Calu3 (cell line): Measurements from ENCODE around the gene SSU72. TPM values are rescaled to one million over a fixed set of nuclear protein-coding genes. Genes with fewer than 3 reads are reported as not detected.

Experiments
- BruUV-seq: library from RNA; stranded (reverse); fragments of 400-500 nt; replicated peaks from 2 replicates; lab custom pipeline; 2021; lab: Mats Ljungman, UMichigan
- CTCF ChIA-PET: fragments of 300-600 bp; sonication (Branson Sonifier 250); formaldehyde crosslinking; loops from one replicate; lab custom pipeline; 2022; ENCODE audit warnings: antibody characterized with exemption; lab: Charles Lee
- DNase-seq: peaks from one replicate; pipeline ENCODE4 v3.0.0; 2022
- H3K27ac Mint-ChIP-seq: one replicate; pipeline ENCODE4 v1.8.0; 2022; ENCODE audit warnings: mixed read lengths; ENCODE audit not compliant: unreplicated experiment
- H3K27me3 Mint-ChIP-seq: one replicate; pipeline ENCODE4 v1.8.0; 2022; ENCODE audit warnings: mixed read lengths; ENCODE audit not compliant: unreplicated experiment
- H3K36me3 Mint-ChIP-seq: one replicate; pipeline ENCODE4 v1.8.0; 2022; ENCODE audit warnings: mild to moderate bottlenecking, moderate library complexity, mixed read lengths; ENCODE audit not compliant: insufficient read depth, unreplicated experiment
- H3K4me1 Mint-ChIP-seq: one replicate; pipeline ENCODE4 v1.8.0; 2022; ENCODE audit warnings: mild to moderate bottlenecking, low read depth, mixed read lengths; ENCODE audit not compliant: unreplicated experiment
- H3K4me3 Mint-ChIP-seq: one replicate; pipeline ENCODE4 v1.8.0; 2022; ENCODE audit warnings: mild to moderate bottlenecking, low read depth, moderate library complexity, mixed read lengths; ENCODE audit not compliant: unreplicated experiment
- H3K9me3 Mint-ChIP-seq: one replicate; pipeline ENCODE4 v1.8.0; 2022; ENCODE audit warnings: low read depth, mixed read lengths; ENCODE audit not compliant: unreplicated experiment
- CTCF ChIP-seq: fragments of 200-600 bp; IDR thresholded peaks from one replicate; pipeline ENCODE4 v1.8.0; 2022; ENCODE audit warnings: antibody characterized with exemption; ENCODE audit not compliant: unreplicated experiment
- intact Hi-C: fragments of 100-400 bp; cut with micrococcal nuclease; formaldehyde crosslinking; loops from one replicate; pipeline ENCODE4 v1.10.0; 2022; ENCODE audit not compliant: unreplicated experiment
- total RNA-seq: library from RNA; stranded (reverse); gene quantifications from 2 replicates; pipeline ENCODE4 v1.2.3, GENCODE V29; 2022

Gene SSU72
- total RNA-seq, 1 experiment from 2014 or later, result 105 TPM

- peaks cover 30% of the 10 kb centered on the region for H3K36me3 Mint-ChIP-seq
- TF ChIP-seq CTCF, result no peak
- CTCF ChIA-PET, result no interaction called here
- no peaks in the 10 kb centered on the region for H3K4me1 Mint-ChIP-seq
- H3K9me3 Mint-ChIP-seq, result no peaks in the 10 kb centered on the region
- no peak overlapping the region for H3K27ac Mint-ChIP-seq
- no peak overlapping the region for H3K4me3 Mint-ChIP-seq
- H3K27me3 Mint-ChIP-seq, result no peaks in the 10 kb centered on the region
- intact Hi-C loops, result no loop called here
- no TSS peak for BruUV-seq
- no peak for DNase-seq
These were observed 18.2 kb downstream of the SSU72 start for GRCh38 chr1:1556505-1556904.

DNA sequence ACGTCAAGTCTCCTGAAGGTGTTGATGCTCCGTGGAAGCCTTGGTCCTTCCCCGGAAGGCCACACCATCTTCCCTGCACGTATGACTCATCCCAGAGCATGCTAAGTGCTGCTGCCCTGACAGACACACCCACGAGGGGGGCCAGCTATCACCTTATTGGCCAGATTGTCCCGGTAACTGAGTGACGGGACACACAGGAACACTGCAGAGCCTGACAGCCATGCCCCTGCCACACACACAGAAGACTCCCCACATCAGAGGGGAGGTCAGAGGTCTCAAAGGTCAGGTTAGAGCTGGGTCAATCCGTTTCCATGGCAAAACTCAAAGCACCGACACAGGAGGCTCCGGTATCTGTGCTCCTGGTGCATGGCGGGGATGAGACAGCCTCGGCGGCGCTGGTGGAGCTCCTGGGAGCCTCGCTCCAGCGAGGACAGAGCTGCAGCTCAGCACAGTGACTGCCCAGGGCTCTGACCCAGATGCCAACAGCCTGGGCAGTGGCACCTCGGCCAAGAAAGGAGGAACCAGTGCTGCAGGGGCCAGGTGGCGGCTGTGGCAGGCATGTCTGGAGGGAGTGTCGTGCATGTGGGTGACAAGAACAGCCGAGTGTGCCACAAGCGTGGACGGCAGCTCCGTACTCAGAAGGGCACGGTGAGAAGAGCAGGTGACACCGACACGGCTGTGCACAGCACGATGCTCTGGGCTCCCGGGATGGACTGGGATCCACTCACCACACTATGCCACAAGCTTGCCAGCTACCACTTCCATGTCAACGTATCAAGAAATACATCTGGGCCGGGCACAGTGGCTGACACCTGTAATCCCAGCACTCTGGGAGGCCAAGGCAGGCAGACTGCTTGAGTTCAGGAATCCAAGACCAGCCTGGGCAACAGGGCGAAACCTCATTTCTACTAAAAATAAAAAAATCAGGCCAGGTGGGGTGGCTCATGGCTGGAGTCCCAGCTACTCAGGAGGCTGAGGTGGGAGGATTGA lies 19.4 kb downstream of the SSU72 start:
- CTCF ChIA-PET, result no interaction called here
- BruUV-seq, result no TSS peak
- Mint-ChIP-seq H3K36me3 (peaks cover 23% of the 10 kb centered on the region), H3K4me1 (no peaks in the 10 kb centered on the region), H3K27ac (no peak overlapping the region), H3K4me3 (no peak overlapping the region), H3K27me3 (no peaks in the 10 kb centered on the region), H3K9me3 (no peaks in the 10 kb centered on the region)
- no peak for TF ChIP-seq CTCF
- intact Hi-C loops, result no loop called here
- DNase-seq, result no peak

- no peaks in the 10 kb centered on the region for H3K9me3 Mint-ChIP-seq
- H3K27ac Mint-ChIP-seq, result no peak overlapping the region
- intact Hi-C loops, result no loop called here
- no peaks in the 10 kb centered on the region for H3K4me1 Mint-ChIP-seq
- DNase-seq, result no peak
- H3K27me3 Mint-ChIP-seq, result no peaks in the 10 kb centered on the region
- CTCF ChIA-PET, result no interaction called here
- peaks cover 23% of the 10 kb centered on the region for H3K36me3 Mint-ChIP-seq
- no TSS peak for BruUV-seq
- TF ChIP-seq CTCF, result no peak
- no peak overlapping the region for H3K4me3 Mint-ChIP-seq
These were observed 20.1 kb downstream of the SSU72 start for GRCh38 chr1:1554550-1554925.

DNA sequence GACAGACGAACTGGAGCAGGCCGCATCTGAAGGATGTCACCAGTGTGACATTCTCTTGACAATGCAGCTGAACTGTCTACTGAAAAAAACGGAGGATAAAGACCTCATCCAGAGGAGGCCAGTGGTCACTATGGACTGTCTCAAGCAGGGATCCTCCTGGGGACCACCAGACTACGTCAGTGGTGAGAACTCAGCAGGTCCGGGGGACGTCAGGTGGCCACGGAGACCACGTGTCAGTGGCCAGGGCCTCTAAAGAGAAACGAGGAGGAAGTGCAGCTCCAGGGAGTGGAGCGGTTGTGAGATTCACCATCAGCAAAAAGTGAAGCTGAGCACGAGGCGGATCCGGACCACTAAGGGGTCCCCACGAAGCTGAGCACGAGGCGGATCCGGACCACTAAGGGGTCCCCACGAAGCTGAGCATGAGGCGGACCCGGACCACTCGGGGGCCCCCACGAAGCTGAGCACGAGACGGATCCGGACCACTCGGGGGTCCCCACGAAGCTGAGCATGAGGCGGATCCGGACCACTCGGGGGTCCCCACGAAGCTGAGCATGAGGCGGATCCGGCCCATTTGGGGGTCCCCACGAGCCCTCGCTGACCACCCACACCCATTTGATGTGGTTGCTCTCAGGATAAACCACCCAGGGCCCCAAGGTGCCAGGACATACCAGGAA lies 20.7 kb downstream of the SSU72 start:
- no peaks in the 10 kb centered on the region for H3K9me3 Mint-ChIP-seq
- intact Hi-C loops, result no loop called here
- BruUV-seq, result no TSS peak
- H3K4me3 Mint-ChIP-seq, result no peak overlapping the region
- DNase-seq, result no peak
- TF ChIP-seq CTCF, result no peak
- CTCF ChIA-PET, result no interaction called here
- no peaks in the 10 kb centered on the region for H3K4me1 Mint-ChIP-seq
- no peaks in the 10 kb centered on the region for H3K27me3 Mint-ChIP-seq
- H3K27ac Mint-ChIP-seq, result no peak overlapping the region
- H3K36me3 Mint-ChIP-seq, result peaks cover 23% of the 10 kb centered on the region
